PC-9 (cell line): ENCODE measurements around the gene PLXND1. TPM values are rescaled to one million over a fixed set of nuclear protein-coding genes. Genes with fewer than 3 reads are reported as not detected.

Experiments
- BruUV-seq: library from RNA; stranded (reverse); fragments of 400-500 nt; replicated peaks from 2 replicates; lab custom pipeline; 2021; lab: Mats Ljungman, UMichigan
- CTCF ChIA-PET: fragments of 300-600 bp; sonication (Branson Sonifier 250); formaldehyde crosslinking; loops from one replicate; lab custom pipeline; 2022; ENCODE audit warnings: antibody characterized with exemption; lab: Charles Lee
- POLR2A ChIA-PET: fragments of 300-600 bp; sonication (Branson Sonifier 250); formaldehyde crosslinking; loops from one replicate; lab custom pipeline; 2022; ENCODE audit warnings: antibody characterized with exemption; ENCODE audit not compliant: unreplicated experiment; lab: Charles Lee
- DNase-seq, 2 experiments: peaks; one replicate each; pipeline versions ENCODE4 v3.0.0 to v3.0.0-alpha.2; 2015 to 2022; ENCODE audit warnings: mixed read lengths in 1 of 2
- H2AFZ ChIP-seq: fragments of 200-600 bp; sonication (generic); 2 replicates; pipeline ENCODE4 v1.8.1; 2017; ENCODE audit warnings: antibody characterized with exemption
- H3F3A ChIP-seq: fragments of 200-600 bp; sonication (generic); 2 replicates; pipeline ENCODE4 v1.8.1; 2017; ENCODE audit warnings: antibody characterized with exemption, mild to moderate bottlenecking, low read depth; ENCODE audit not compliant: insufficient read depth
- H3K27ac ChIP-seq: fragments of 200-600 bp; sonication (generic); 2 replicates; pipeline ENCODE4 v1.6.1; 2016; ENCODE audit warnings: mixed run types
- H3K27me3 ChIP-seq: fragments of 200-600 bp; sonication (generic); 2 replicates; pipeline ENCODE4 v1.6.1; 2016; ENCODE audit warnings: low read depth, mixed run types; ENCODE audit not compliant: insufficient read depth
- H3K36me3 ChIP-seq: fragments of 200-600 bp; sonication (generic); 2 replicates; pipeline ENCODE4 v1.6.1; 2016; ENCODE audit warnings: low read depth, mixed run types
- H3K4me1 ChIP-seq: fragments of 200-600 bp; sonication (generic); replicated peaks from 2 replicates; pipeline ENCODE4 v1.6.1; 2016; ENCODE audit warnings: mixed run types; ENCODE audit not compliant: insufficient read depth
- H3K4me2 ChIP-seq: fragments of 200-600 bp; sonication (generic); 2 replicates; pipeline ENCODE4 v1.6.1; 2017; ENCODE audit warnings: mixed run types
- H3K4me3 ChIP-seq: fragments of 200-600 bp; sonication (generic); 2 replicates; pipeline ENCODE4 v1.6.1; 2016; ENCODE audit warnings: mixed run types
- H3K79me2 ChIP-seq: fragments of 200-600 bp; sonication (generic); 2 replicates; pipeline ENCODE4 v1.6.1; 2017; ENCODE audit warnings: low read depth, mixed run types
- H3K9me2 ChIP-seq: fragments of 200-600 bp; sonication (generic); 2 replicates; pipeline ENCODE4 v1.8.1; 2017; ENCODE audit warnings: mild to moderate bottlenecking; ENCODE audit not compliant: insufficient read depth
- H3K9me3 ChIP-seq: fragments of 200-600 bp; sonication (generic); 2 replicates; pipeline ENCODE4 v1.8.1; 2016; ENCODE audit warnings: low read depth; ENCODE audit not compliant: insufficient read depth
- H4K20me1 ChIP-seq: fragments of 200-600 bp; sonication (generic); 2 replicates; pipeline ENCODE4 v1.8.1; 2017; ENCODE audit not compliant: insufficient read depth
- CTCF ChIP-seq: fragments of 200-600 bp; sonication (generic); conservative IDR thresholded peaks from 2 replicates; pipeline ENCODE4 v1.6.1; 2017; ENCODE audit warnings: mixed run types, antibody characterized with exemption, mild to moderate bottlenecking, moderate library complexity
- EZH2 ChIP-seq: fragments of 200-600 bp; sonication (generic); IDR thresholded peaks from 2 replicates; pipeline ENCODE4 v1.8.0; 2017; ENCODE audit warnings: antibody characterized with exemption, low read depth
- intact Hi-C: fragments of 100-400 bp; cut with micrococcal nuclease; formaldehyde crosslinking; loops from one replicate; pipeline ENCODE4 v1.10.0; 2022; ENCODE audit not compliant: unreplicated experiment
- total RNA-seq: library from RNA; stranded (reverse); gene quantifications from 2 replicates; pipeline ENCODE4 v1.2.3, GENCODE V29; 2021

PLXND1 gene
- total RNA-seq, 1 experiment from 2014 or later = 44.4 TPM

- Histone ChIP-seq H3K36me3 (no peaks in the 10 kb centered on the region), H3K27ac (no peak overlapping the region), H3K9me3 (no peaks in the 10 kb centered on the region), H3K4me3 (no peak overlapping the region), H3K4me1 (no peaks in the 10 kb centered on the region), H3K79me2 (no peaks in the 10 kb centered on the region), H3K27me3 (no peaks in the 10 kb centered on the region), H2AFZ (no peak overlapping the region), H3K9me2 (no peaks in the 10 kb centered on the region), H3F3A (peaks cover 14% of the 10 kb centered on the region), H3K4me2 (no peak overlapping the region), H4K20me1 (no peaks in the 10 kb centered on the region)
- no TSS peak for BruUV-seq
- ChIA-PET CTCF (no interaction called here), POLR2A (no interaction called here)
- intact Hi-C loops = no loop called here
- no peak for TF ChIP-seq CTCF
- no peak for TF ChIP-seq EZH2
- DNase-seq = no peak
Observed at GRCh38 chr3:129614435-129614834, 8.0 kb upstream of the PLXND1 start.

- TF ChIP-seq EZH2 (no peak), CTCF (no peak)
- ChIA-PET POLR2A (interaction anchor here (0.6 kb wide), 1 partner anchor 54 kb away, joined by 4 read pairs; no protein-coding TSS in a partner anchor), CTCF (no interaction called here)
- no peaks in the 10 kb centered on the region for H3K9me3 ChIP-seq
- H3K9me2 ChIP-seq = no peaks in the 10 kb centered on the region
- BruUV-seq = no TSS peak
- DNase-seq = no peak
- H3K79me2 ChIP-seq = no peaks in the 10 kb centered on the region
- intact Hi-C loops = no loop called here
- no peak overlapping the region for H3K27ac ChIP-seq
- no peaks in the 10 kb centered on the region for H3K36me3 ChIP-seq
- H3K4me2 ChIP-seq = no peak overlapping the region
- H2AFZ ChIP-seq = no peak overlapping the region
- H3F3A ChIP-seq = peaks cover 19% of the 10 kb centered on the region
- no peaks in the 10 kb centered on the region for H4K20me1 ChIP-seq
- no peaks in the 10 kb centered on the region for H3K4me1 ChIP-seq
- no peak overlapping the region for H3K4me3 ChIP-seq
- H3K27me3 ChIP-seq = no peaks in the 10 kb centered on the region
Observed at GRCh38 chr3:129613367-129613740, 6.9 kb upstream of the PLXND1 start.

GRCh38 chr3:129612534-129613366 is 6.3 kb upstream of the PLXND1 start:
- ChIA-PET CTCF (no interaction called here), POLR2A (interaction anchor here (0.6 kb wide), 2 partner anchors 54 to 184 kb away, joined by 3 to 4 read pairs; no protein-coding TSS in a partner anchor)
- Histone ChIP-seq H3K36me3 (no peaks in the 10 kb centered on the region), H3K27ac (no peak overlapping the region), H3K4me1 (no peaks in the 10 kb centered on the region), H3F3A (peaks cover 19% of the 10 kb centered on the region), H2AFZ (no peak overlapping the region), H3K4me2 (no peak overlapping the region), H3K79me2 (no peaks in the 10 kb centered on the region), H3K9me2 (no peaks in the 10 kb centered on the region), H3K9me3 (no peaks in the 10 kb centered on the region), H3K4me3 (no peak overlapping the region), H4K20me1 (no peaks in the 10 kb centered on the region), H3K27me3 (no peaks in the 10 kb centered on the region)
- DNase-seq = no peak
- BruUV-seq = TSS peak; percentile 47
- TF ChIP-seq CTCF (no peak), EZH2 (no peak)
- intact Hi-C loops = no loop called here
